GM12864 (cell line): ENCODE results near the gene BRF1.

Experiments
- DNase-seq: peaks from one replicate; pipeline ENCODE4 v3.0.0-alpha.2; 2011; ENCODE audit warnings: low read depth
- H3K4me3 ChIP-seq: 2 replicates; pipeline ENCODE4 v1.5.1; 2011; ENCODE audit warnings: mild to moderate bottlenecking, low read depth, low read length, control low read depth
- CTCF ChIP-seq: IDR thresholded peaks from 2 replicates; pipeline ENCODE4 v1.5.1; 2011; ENCODE audit warnings: low read depth, mild to moderate bottlenecking, moderate library complexity, low read length, control low read depth, inconsistent platforms; ENCODE audit errors: missing control alignments

Gene BRF1

GRCh38 chr14:105179191-105179590, 121.6 kb downstream of the BRF1 start:
- no peak for DNase-seq
- no peak overlapping the region for H3K4me3 ChIP-seq
- TF ChIP-seq CTCF: no peak

GRCh38 chr14:105178868-105179140, 122.0 kb downstream of the BRF1 start:
- DNase-seq: no peak
- no peak overlapping the region for H3K4me3 ChIP-seq
- TF ChIP-seq CTCF: no peak

DNA sequence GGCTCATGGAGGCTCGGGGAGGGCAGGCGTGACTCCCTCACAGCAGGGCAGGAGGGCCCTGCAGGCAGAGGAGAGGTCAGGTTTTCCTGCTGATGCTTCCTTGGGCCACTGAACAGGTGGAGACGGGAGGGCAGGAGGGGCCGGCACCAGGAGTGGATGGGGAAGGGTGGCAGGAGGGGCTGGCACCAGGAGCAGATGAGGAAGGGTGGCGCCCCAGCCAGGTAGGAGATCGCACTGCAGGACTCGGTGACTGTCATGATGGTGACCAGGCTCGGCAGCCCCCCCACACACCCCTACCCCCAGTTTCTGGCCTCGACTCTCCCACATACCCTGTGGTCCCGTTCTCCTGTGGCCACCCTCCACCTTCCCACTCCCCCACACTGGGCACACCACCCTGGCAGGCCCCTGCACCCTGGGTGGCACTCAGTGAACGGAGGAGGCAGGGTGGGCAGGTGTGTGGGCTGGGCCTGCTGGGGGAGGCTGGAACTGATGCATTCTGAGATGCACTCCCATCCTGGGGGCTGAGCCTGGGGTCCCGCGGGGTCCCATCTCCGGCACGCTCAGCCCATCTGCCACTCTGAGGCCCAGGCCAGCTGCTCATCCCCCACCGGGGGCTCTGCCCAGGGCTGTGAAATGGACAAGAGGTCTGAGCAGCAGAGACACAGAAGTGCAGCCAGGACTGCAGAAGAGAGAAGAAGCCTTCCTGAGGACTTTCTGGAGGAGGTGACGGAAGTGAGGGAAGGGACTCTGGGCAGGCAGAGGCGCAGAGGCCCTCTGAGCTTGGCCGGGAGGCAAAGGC, 122.5 kb downstream of the BRF1 start:
- no peak for DNase-seq
- H3K4me3 ChIP-seq: no peak overlapping the region
- no peak for TF ChIP-seq CTCF

- DNase-seq: no peak
- H3K4me3 ChIP-seq: no peak overlapping the region
- no peak for TF ChIP-seq CTCF
Measured at GRCh38 chr14:105177082-105177481, 123.7 kb downstream of the BRF1 start.

GRCh38 chr14:105176513-105176912, 124.3 kb downstream of the BRF1 start:
- no peak overlapping the region for H3K4me3 ChIP-seq
- TF ChIP-seq CTCF: no peak
- no peak for DNase-seq

DNA sequence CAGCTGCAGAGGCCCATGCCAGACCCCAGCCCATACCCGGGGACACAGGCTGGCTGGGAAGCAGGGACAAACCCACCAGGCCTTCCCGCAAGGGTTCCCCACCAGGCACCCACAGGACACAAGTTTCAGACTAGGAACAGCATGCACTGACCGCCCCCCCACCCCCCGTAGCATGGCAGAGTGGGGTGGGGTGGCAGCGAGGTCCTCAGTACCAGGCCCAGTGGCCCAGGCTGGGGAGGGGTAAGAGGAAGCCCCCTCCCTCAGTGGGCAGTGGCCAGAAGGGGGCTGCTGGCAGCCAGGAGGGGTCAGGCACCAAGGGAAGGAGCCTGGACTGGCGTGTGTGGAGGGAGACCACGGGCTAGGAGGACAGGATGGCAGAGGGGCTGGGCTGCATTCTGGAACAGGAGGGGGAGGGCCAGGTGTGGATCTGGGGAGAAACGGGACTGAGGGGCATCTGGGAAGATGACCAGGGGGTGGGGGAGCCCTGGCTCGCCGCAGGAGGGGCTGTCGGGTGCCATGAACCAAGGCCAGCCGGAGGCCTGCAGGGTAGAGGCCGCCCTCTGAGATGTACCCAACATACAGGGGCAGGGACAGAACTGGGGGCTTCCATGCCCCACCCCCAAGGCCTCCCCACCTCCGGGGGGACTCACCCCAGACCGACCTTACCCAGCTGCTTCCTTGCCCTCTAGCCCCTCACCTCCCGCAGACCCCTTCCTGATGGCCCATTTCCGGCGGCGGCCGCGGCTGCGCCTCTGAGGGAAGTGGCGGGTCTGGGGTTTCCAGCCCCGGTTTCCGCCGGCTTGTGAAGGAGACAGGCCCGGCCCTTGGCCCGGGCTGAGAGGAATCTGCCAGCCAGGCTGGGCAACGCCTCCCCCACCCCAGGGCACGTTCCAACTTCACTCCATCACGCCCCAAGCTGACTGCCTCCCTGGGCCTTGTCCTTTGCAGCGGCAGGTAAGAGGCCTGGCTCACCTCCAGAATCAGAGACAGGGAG, 126.6 kb downstream of the BRF1 start:
- H3K4me3 ChIP-seq: no peak overlapping the region
- DNase-seq: no peak
- TF ChIP-seq CTCF: no peak
